Stimulated activated naive B cell treated with anti-CD40 and anti-IgM and Interleukin-4, amounts not matched to agents 10 μg/mL and 1 μg/mL and 100 μg/mL, for 72 hours (primary cell): ENCODE measurements around the gene GBP2.
"Not testable (repeated sequence)": the region's sequence is repeated elsewhere in the genome, so short reads cannot be mapped to it uniquely, and the experiment has no call there.

ENCODE experiments used
- ATAC-seq, 2 donors: fragments of 150-1000 bp; cut with Tn5 transposase; replicated peaks; 2 replicates each; pipeline ENCODE4 v1.10.0; 2021; ENCODE audit warnings: moderate library complexity in 1 of 2
- DNase-seq: peaks from one replicate; pipeline ENCODE4 v3.0.0; 2021
- H3K27ac Mint-ChIP-seq: one replicate; pipeline ENCODE4 v1.8.0; 2022; ENCODE audit warnings: mild to moderate bottlenecking, mixed read lengths
- H3K27me3 Mint-ChIP-seq, 2 donors: one replicate each; pipeline ENCODE4 v1.8.0; 2022; ENCODE audit warnings: mixed read lengths in 2 of 2
- H3K36me3 Mint-ChIP-seq, 2 donors: one replicate each; pipeline ENCODE4 v1.8.0; 2022; ENCODE audit warnings: mixed read lengths in 2 of 2, mild to moderate bottlenecking in 1 of 2
- H3K4me1 Mint-ChIP-seq, 2 donors: one replicate each; pipeline ENCODE4 v1.8.0; 2022; ENCODE audit warnings: mixed read lengths in 2 of 2, mild to moderate bottlenecking in 1 of 2
- H3K4me3 Mint-ChIP-seq, 2 donors: one replicate each; pipeline ENCODE4 v1.8.0; 2022; ENCODE audit warnings: mild to moderate bottlenecking in 2 of 2, mixed read lengths in 2 of 2, moderate library complexity in 1 of 2
- H3K9me3 Mint-ChIP-seq, 2 donors: one replicate each; pipeline ENCODE4 v1.8.0; 2022; ENCODE audit warnings: mixed read lengths in 2 of 2, mild to moderate bottlenecking in 1 of 2

The GBP2 gene

GRCh38 chr1:89104687-89105086 lies 21.2 kb downstream of the GBP2 start:
- H3K4me1 Mint-ChIP-seq, result peaks cover 0 to 6% of the 10 kb centered on the region in 2 donors
- no peak for DNase-seq
- H3K36me3 Mint-ChIP-seq, result peaks cover 43 to 49% of the 10 kb centered on the region in 2 donors
- no peak for ATAC-seq
- H3K4me3 Mint-ChIP-seq, result no peak overlapping the region
- peaks cover 0 to 1% of the 10 kb centered on the region in 2 donors for H3K9me3 Mint-ChIP-seq
- H3K27me3 Mint-ChIP-seq, result no peaks in the 10 kb centered on the region
- H3K27ac Mint-ChIP-seq, result no peak overlapping the region

DNA sequence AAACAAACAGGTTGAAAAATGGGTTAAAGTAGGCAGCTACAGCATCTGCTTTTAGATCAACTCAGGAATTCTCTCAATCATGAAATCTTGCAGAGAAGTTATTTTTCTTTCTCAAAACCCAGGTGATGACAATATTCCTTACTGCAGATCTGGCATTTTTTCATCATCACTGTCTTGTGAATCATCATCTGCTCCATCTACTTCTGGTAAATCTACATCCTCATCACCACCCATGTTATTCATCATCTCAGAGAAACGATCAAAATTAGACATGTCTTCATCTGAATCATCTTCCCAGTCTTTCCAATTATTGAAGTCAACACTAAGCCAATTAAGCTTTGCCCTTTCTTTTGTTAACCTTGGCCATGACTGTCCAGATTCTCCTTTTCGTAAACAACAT lies 21.8 kb downstream of the GBP2 start:
- Mint-ChIP-seq H3K36me3 (peaks cover 37 to 43% of the 10 kb centered on the region in 2 donors), H3K9me3 (peaks cover 0 to 1% of the 10 kb centered on the region in 2 donors), H3K27me3 (no peaks in the 10 kb centered on the region), H3K27ac (no peak overlapping the region), H3K4me1 (peaks cover 0 to 6% of the 10 kb centered on the region in 2 donors), H3K4me3 (no peak overlapping the region)
- ATAC-seq (no peak), DNase-seq (no peak)

GRCh38 chr1:89102021-89102420 lies 23.9 kb downstream of the GBP2 start:
- no peaks in the 10 kb centered on the region for H3K27me3 Mint-ChIP-seq
- peaks cover 19 to 32% of the 10 kb centered on the region in 2 donors for H3K36me3 Mint-ChIP-seq
- ATAC-seq, result peak; percentile 63 to 78

GRCh38 chr1:89100412-89100811 lies 25.5 kb downstream of the GBP2 start:
- Mint-ChIP-seq H3K27ac (no peak overlapping the region), H3K9me3 (peaks cover 4 to 9% of the 10 kb centered on the region in 2 donors), H3K27me3 (no peaks in the 10 kb centered on the region)

More at GRCh38 chr1:89102021-89102420, 23.9 kb downstream of the GBP2 start:
- H3K27ac Mint-ChIP-seq, result no peak overlapping the region
- H3K4me1 Mint-ChIP-seq, result peaks cover 0 to 6% of the 10 kb centered on the region in 2 donors
- H3K9me3 Mint-ChIP-seq, result peaks cover 4 to 6% of the 10 kb centered on the region in 2 donors
- H3K4me3 Mint-ChIP-seq, result no peak overlapping the region
- no peak for DNase-seq

GRCh38 chr1:89098857-89099256 lies 27.1 kb downstream of the GBP2 start:
- ATAC-seq (no peak), DNase-seq (no peak)
- H3K4me3 Mint-ChIP-seq, result no peak overlapping the region
- no peak overlapping the region for H3K27ac Mint-ChIP-seq
- no peaks in the 10 kb centered on the region for H3K27me3 Mint-ChIP-seq
- peaks cover 0 to 6% of the 10 kb centered on the region in 2 donors for H3K4me1 Mint-ChIP-seq
- peaks cover 4 to 9% of the 10 kb centered on the region in 2 donors for H3K9me3 Mint-ChIP-seq
- peaks cover under 1 to 4% of the 10 kb centered on the region in 2 donors for H3K36me3 Mint-ChIP-seq

More at GRCh38 chr1:89100412-89100811, 25.5 kb downstream of the GBP2 start:
- H3K4me3 Mint-ChIP-seq, result no peak overlapping the region
- H3K36me3 Mint-ChIP-seq, result peaks cover 9 to 19% of the 10 kb centered on the region in 2 donors
- ATAC-seq, result no peak
- DNase-seq, result no peak
- H3K4me1 Mint-ChIP-seq, result peaks cover 0 to 6% of the 10 kb centered on the region in 2 donors

DNA sequence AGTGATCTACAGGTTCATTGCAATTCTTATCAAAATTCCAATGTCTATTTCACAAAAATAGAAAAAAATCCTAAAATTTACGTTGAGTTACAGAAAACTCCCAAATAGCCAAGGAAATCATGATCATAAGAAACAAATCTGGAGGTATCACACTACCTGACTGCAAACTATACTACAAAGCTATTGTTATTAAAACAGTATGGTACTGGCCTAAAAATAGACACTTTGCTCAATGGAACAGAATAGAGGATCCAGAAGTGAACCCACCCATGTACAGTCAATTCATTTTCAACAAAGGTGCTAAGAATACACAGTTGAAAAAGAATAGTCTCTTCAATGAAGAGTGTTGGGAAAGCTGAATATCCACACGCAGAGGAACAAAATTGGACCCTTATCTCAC lies 30.2 kb downstream of the GBP2 start:
- H3K36me3 Mint-ChIP-seq, result peaks cover 0 to 4% of the 10 kb centered on the region in 2 donors
- H3K4me1 Mint-ChIP-seq, result no peaks in the 10 kb centered on the region
- DNase-seq, result no peak
- no peak overlapping the region for H3K27ac Mint-ChIP-seq
- H3K27me3 Mint-ChIP-seq, result no peaks in the 10 kb centered on the region
- no peak overlapping the region for H3K4me3 Mint-ChIP-seq
- peaks cover 4 to 9% of the 10 kb centered on the region in 2 donors for H3K9me3 Mint-ChIP-seq
- no peak for ATAC-seq

GRCh38 chr1:89089962-89090361 lies 36.0 kb downstream of the GBP2 start:
- Mint-ChIP-seq H3K27ac (no peak overlapping the region), H3K27me3 (no peaks in the 10 kb centered on the region), H3K4me3 (no peak overlapping the region), H3K9me3 (no peaks in the 10 kb centered on the region), H3K36me3 (no peaks in the 10 kb centered on the region), H3K4me1 (no peaks in the 10 kb centered on the region)
- ATAC-seq (no peak), DNase-seq (no peak)

DNA sequence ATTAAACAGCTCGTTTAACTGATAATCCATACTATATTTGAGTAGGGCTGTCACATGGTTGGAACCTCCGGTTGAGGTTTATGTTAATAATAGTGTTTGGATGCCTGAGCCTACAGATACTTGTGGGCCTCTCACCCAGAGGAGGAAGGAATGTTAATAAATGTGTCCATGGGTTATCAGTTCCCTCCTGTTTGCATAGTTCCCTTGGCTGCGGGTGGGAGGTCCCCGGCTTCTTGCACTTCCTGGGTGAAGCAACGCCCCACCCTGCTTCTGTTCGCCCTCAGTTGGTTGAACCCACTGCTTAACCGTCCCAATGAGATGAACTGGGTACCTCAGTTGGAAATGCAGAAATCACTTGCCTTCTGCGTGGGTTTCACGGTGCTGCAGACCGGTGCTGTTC lies 37.3 kb downstream of the GBP2 start:
- Mint-ChIP-seq H3K27ac (no peak overlapping the region), H3K36me3 (no peaks in the 10 kb centered on the region), H3K4me3 (no peak overlapping the region), H3K27me3 (no peaks in the 10 kb centered on the region), H3K4me1 (no peaks in the 10 kb centered on the region), H3K9me3 (peaks cover 0 to 6% of the 10 kb centered on the region in 2 donors)
- no peak for ATAC-seq
- no peak for DNase-seq

DNA sequence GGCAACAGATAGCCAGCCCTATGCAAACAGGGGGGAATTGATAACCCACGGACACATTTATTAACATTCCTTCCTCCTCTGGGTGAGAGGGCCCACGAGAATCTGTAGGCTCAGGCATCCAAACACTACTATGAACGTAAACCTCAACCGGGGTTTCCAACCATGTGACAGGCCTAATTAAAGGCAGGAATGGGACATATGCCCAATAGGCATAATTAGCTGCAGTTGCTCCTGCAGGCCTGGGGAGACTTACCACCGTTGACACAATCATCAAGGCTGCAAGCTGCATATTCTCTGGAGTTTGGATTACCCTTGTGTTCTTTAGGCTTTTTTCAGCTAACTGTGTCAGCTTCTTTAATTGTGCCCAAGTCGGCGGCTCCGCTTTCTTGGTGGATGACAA lies 38.7 kb downstream of the GBP2 start:
- H3K36me3 Mint-ChIP-seq, result no peaks in the 10 kb centered on the region
- no peaks in the 10 kb centered on the region for H3K4me1 Mint-ChIP-seq
- no peak overlapping the region for H3K27ac Mint-ChIP-seq
- H3K9me3 Mint-ChIP-seq, result peaks cover 0 to 6% of the 10 kb centered on the region in 2 donors
- H3K4me3 Mint-ChIP-seq, result no peak overlapping the region
- no peak for DNase-seq
- H3K27me3 Mint-ChIP-seq, result no peaks in the 10 kb centered on the region
- no peak for ATAC-seq

- Mint-ChIP-seq H3K9me3 (peaks cover 0 to 6% of the 10 kb centered on the region in 2 donors), H3K27ac (no peak overlapping the region), H3K4me3 (no peak overlapping the region), H3K36me3 (no peaks in the 10 kb centered on the region), H3K4me1 (peaks cover 6 to 7% of the 10 kb centered on the region in 2 donors), H3K27me3 (no peaks in the 10 kb centered on the region)
- DNase-seq (no peak), ATAC-seq (no peak)
Measured at GRCh38 chr1:89085781-89086180, 40.1 kb downstream of the GBP2 start.

DNA sequence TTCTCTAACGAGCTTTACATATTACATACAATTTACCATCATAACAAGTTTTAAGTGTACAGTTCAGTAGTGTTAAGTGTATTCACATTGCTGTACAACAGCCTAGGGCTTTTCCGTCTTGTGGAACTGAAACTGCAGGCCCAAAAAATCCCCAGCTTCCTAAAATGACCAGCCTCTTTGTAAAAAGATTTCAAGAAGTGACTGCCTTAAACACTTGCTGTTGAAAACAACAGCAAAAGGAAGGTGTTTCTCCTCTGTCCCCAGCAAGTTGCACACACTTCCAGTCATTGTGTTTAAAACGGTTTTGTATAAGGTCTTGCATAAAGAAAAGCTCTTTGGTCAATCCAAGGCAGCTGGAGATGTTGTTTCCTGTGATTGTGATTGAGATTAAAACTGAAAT lies 44.9 kb downstream of the GBP2 start:
- Mint-ChIP-seq H3K27me3 (no peaks in the 10 kb centered on the region), H3K9me3 (peaks cover 6 to 13% of the 10 kb centered on the region in 2 donors), H3K36me3 (peaks cover 2 to 4% of the 10 kb centered on the region in 2 donors), H3K27ac (peak overlapping the region; percentile 2), H3K4me1 (peaks cover 6 to 7% of the 10 kb centered on the region in 2 donors), H3K4me3 (no peak overlapping the region)
- ATAC-seq (peak; percentile 79 to 98), DNase-seq (peak; percentile 49)

- ATAC-seq, H3K4me1 Mint-ChIP-seq, H3K27ac Mint-ChIP-seq, DNase-seq, H3K36me3 Mint-ChIP-seq, H3K27me3 Mint-ChIP-seq, H3K4me3 Mint-ChIP-seq: not testable (repeated sequence)
- H3K9me3 Mint-ChIP-seq, result peaks cover 6 to 13% of the 10 kb centered on the region in 2 donors
Measured at GRCh38 chr1:89080068-89080467, 45.8 kb downstream of the GBP2 start.

DNA sequence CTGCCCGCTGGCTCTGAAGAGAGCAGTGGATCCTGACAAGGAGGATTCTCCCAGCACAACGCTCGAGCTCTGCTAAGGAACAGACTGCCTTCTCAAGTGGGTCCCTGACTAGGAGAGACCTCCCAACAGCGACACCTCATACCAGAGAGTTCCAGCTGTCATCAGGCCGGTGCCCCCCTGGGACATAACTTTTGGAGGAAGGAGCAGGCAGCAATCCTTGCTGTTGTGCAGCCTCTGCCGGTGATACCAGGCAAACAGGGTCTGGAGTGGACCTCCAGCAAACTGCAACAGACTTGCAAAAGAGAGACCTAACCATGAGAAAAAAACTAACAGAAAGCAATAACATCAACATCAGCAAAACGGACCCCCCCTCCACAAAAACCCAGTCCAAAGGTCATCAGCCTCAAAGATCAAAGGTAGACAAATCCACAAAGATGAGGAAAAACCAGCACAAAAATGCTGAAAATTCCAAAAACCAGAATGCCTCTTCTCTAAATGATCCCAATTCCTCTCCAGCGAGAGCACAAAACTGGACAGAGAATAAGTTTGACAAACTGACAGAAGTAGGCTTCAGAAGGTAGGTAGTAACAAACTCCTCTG lies 53.3 kb downstream of the GBP2 start:
- H3K4me1 Mint-ChIP-seq, ATAC-seq, H3K4me3 Mint-ChIP-seq, DNase-seq, H3K27ac Mint-ChIP-seq, H3K27me3 Mint-ChIP-seq: not testable (repeated sequence)
- peaks cover 5 to 13% of the 10 kb centered on the region in 2 donors for H3K36me3 Mint-ChIP-seq
- H3K9me3 Mint-ChIP-seq, result peaks cover 9 to 10% of the 10 kb centered on the region in 2 donors

DNA sequence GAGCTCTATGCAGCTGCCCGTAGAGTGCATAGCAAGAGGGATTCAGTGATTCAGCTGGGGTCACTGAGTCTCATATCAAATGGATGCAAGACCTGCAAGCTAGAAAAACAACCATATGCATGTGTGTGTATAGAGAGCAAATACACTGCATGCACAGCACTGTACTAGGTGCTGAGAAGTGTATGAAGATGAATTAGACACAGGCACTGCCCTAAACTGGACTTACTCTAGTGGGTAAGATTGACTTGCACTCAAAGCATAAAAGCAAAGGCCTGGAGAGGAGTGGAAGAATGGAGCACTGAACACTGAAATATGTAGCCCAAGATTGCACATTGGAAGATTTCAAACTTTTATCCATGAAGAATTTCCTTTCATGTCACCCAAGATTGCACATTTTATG lies 55.4 kb downstream of the GBP2 start:
- ATAC-seq, result no peak
- no peak for DNase-seq
- Mint-ChIP-seq H3K4me3 (no peak overlapping the region), H3K4me1 (peaks cover 2 to 10% of the 10 kb centered on the region in 2 donors), H3K27me3 (no peaks in the 10 kb centered on the region), H3K36me3 (peaks cover 5 to 13% of the 10 kb centered on the region in 2 donors), H3K27ac (no peak overlapping the region), H3K9me3 (peaks cover 8 to 9% of the 10 kb centered on the region in 2 donors)

- H3K27me3 Mint-ChIP-seq, result no peaks in the 10 kb centered on the region
- peaks cover 5 to 13% of the 10 kb centered on the region in 2 donors for H3K36me3 Mint-ChIP-seq
- H3K4me1 Mint-ChIP-seq, result peaks cover 2 to 10% of the 10 kb centered on the region in 2 donors
- peak overlapping the region; percentile 68 for H3K27ac Mint-ChIP-seq
- no peak for DNase-seq
- peaks cover 8 to 9% of the 10 kb centered on the region in 2 donors for H3K9me3 Mint-ChIP-seq
- H3K4me3 Mint-ChIP-seq, result peak overlapping the region; percentile 72 to 77
- no peak for ATAC-seq
Measured at GRCh38 chr1:89069951-89070350, 56.0 kb downstream of the GBP2 start.
